Caki2 (cell line): ENCODE data around the gene TIMD4. TPM values are rescaled to one million over a fixed set of nuclear protein-coding genes. Genes with fewer than 3 reads are reported as not detected.
"Not testable (repeated sequence)": the region's sequence is repeated elsewhere in the genome, so short reads cannot be mapped to it uniquely, and the experiment has no call there.

Source experiments
- DNase-seq: peaks from one replicate; pipeline ENCODE4 v3.0.0-alpha.2; 2015; ENCODE audit warnings: low read depth
- in situ Hi-C: cut with HindIII; loops from 2 replicates; pipeline ENCODE4 v1.10.0; 2016; ENCODE audit warnings: low sequenced_read_pairs, low pct_unique_long_range_greater_than_20kb, mixed read lengths
- total RNA-seq: library from RNA; depleted of rRNA; stranded (reverse); fragments of >200 nt; shearing (Covaris generic); gene quantifications from 2 replicates; pipeline ENCODE4 v1.2.3, GENCODE V29; 2014; ENCODE audit warnings: low replicate concordance

TIMD4 gene
- total RNA-seq, 1 experiment from 2014 or later, result 3.5 TPM

GRCh38 chr5:156929366-156929948 lies 33.6 kb downstream of the TIMD4 start:
- DNase-seq, result no peak
- in situ Hi-C loops, result no loop called here

DNA sequence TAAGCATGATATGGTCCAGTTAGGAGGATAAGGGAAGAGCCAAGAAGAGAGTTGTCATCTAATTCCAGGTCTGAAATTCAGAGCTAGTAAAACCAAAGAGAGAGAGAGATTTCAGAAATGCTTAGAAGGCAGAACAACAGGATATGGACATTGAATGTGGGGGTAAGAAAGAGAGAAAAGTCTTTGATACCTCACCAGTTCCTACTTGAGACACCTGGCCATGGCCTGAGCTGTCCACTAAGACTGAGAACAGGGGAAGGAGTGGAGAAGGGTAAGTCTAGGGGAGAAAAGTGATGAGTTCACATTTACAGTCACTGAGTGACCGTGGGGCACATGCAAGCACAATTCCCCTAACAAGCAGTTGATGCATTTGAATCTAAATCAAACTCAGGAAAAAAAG lies 35.5 kb downstream of the TIMD4 start:
- in situ Hi-C loops, result no loop called here
- DNase-seq, result no peak

GRCh38 chr5:156925767-156926166 lies 37.3 kb downstream of the TIMD4 start:
- in situ Hi-C loops, DNase-seq: not testable (repeated sequence)

- in situ Hi-C loops, result no loop called here
- no peak for DNase-seq
These were observed 40.7 kb downstream of the TIMD4 start for GRCh38 chr5:156922207-156922792.

DNA sequence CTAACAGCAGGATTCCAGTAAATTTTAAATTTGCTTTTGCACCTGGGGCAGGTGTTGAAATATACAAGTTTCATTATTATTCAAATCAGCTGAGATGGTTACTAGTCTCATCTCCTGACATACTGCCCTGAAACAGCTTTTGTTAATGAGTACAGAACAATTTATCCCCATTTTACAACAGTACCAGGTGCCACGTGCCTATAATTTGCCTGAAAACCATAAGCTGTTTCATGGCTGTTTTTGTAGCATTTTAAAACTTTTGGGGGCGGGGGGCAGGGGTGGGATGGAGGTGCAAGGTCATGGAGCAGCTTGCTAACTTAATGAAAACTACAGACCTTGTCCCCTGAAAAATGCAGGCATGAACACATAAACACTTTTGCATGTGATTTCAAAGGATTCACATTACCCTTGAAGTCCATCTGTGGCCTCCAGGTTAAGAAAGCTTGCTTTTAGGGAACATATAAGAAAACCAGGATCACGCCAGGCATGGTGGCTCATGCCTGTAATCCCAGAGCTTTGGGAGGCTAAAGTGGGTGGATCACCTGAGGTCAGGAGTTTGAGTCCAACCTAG lies 42.1 kb downstream of the TIMD4 start:
- no peak for DNase-seq
- in situ Hi-C loops, result no loop called here

- in situ Hi-C loops, result no loop called here
- peak; percentile 96 for DNase-seq
These were observed 42.8 kb downstream of the TIMD4 start for GRCh38 chr5:156920042-156920860.

DNA sequence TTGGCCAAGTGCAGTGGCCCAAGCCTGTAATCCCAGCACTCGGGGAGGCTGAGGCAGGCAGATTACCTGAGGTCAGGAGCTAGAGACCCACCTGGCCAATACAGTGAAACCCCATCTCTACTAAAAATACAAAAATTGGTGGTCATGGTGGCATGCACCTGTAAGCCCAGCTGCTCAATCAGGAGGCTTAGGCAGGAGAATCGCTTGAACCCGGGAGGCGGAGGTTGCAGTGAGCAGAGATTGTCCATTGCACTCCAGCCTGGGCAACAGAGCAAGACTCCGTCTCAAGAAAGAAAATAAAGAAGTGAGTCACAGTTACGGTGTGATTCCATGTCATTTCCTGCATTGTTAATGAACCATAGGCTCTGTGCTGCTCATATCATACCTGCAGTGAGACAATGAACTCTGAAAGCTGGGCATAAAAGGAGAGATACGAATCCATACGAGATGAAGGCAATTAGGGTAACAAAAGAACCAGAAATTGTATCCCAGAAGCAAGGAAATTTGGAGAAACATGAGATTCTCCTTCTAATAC lies 44.6 kb downstream of the TIMD4 start:
- in situ Hi-C loops, result no loop called here
- DNase-seq, result peak; percentile 52

DNA sequence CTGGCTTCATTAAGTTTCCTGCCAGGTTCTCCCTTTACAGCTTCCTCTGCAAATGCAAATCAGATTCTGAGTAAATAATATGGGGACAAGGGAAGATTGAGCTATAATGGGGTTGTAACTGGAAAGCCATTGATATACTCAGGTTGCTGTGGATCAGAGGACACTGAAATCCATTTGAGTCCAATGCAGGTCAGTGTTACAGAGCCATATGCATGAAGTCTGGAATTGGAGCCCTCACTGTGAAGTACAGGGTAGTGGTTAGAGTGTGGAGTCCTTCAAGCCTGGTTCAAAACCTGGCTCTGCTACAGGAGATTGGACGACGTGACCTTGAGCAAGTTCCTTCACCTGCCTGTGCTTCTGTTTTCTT lies 48.7 kb downstream of the TIMD4 start:
- in situ Hi-C loops, result no loop called here

GRCh38 chr5:156913719-156914370 lies 49.2 kb downstream of the TIMD4 start:
- no peak for DNase-seq
- in situ Hi-C loops, result no loop called here

More for the DNA sequence above, 48.7 kb downstream of the TIMD4 start:
- no peak for DNase-seq

DNA sequence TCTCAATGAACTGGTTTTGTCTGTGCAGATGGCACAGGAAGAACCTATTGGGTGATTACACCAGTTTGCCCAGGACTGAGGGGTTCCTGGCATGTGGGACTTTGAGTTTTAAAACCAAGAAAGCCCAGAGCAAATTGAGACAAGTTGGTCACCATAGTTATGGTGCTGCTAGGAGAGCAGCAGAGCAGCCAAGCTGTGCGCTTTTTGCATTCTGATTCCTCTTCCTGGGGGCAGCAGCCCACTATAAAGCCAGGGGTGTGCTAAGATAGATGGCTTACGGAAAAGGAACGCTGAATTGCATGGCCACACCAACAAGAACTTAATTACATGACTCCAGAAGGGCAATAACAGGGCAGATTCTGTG lies 49.7 kb downstream of the TIMD4 start:
- no peak for DNase-seq

DNA sequence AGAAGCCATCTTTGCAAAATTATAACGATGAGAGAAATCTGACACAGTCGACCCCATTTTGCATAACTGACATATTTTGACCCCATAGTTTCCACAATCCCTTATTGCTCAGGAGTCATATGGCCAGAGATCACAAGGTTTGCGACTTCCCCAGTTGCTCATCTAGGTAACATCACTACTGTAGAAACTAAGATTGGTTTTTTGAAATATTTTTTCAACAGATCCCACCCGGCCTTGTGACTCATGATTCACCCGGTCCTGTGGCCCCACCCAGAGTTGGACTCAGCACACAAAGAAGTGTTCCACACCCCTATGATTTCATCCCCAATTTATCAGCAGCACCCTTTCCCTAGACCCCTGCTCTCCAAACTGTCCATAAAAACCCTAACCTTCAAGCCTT lies 50.2 kb downstream of the TIMD4 start:
- DNase-seq, result no peak
- in situ Hi-C loops, result no loop called here

More for the DNA sequence above, 49.7 kb downstream of the TIMD4 start:
- in situ Hi-C loops, result no loop called here

DNA sequence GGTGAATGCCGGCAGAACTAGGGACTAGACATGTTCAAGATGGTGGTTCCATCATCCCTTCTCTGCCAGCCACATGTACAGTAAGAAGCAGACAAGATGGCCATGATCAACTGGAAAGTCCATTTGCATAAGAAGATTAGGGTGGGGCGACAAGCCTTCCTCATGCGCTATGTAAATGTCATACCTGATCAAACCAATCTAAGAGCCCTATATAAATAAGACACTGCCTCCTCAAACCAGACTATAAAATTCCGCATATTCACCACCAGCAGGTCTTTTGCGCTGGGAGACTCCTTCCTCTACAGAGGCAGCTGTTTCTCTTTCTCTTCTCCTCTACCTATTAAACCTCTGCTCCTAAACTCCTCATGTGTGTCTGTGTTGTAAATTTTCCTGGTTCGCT lies 53.8 kb downstream of the TIMD4 start:
- in situ Hi-C loops, result no loop called here

GRCh38 chr5:156907667-156908066 lies 55.4 kb downstream of the TIMD4 start:
- DNase-seq, result no peak
- in situ Hi-C loops, result no loop called here

More for the DNA sequence above, 53.8 kb downstream of the TIMD4 start:
- DNase-seq, result no peak

DNA sequence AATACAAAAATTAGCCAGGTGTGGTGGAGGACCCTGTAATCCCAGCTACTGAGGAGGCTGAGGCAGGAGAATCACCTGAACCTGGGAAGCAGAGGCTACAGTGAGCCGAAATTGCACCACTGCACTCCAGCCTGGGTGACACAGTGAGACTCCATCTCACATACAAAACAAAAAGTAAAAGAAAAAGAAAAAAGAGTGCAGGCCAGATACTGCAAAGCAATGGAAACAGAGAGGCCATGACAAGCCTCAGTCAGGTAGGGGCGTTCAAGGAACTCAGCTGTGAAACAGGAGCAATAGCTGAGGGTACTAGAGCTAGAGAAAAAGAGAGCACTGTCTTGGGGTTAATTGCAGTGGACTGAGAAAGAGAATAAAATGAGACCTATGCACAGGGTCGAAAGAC lies 56.2 kb downstream of the TIMD4 start:
- in situ Hi-C loops, result no loop called here

DNA sequence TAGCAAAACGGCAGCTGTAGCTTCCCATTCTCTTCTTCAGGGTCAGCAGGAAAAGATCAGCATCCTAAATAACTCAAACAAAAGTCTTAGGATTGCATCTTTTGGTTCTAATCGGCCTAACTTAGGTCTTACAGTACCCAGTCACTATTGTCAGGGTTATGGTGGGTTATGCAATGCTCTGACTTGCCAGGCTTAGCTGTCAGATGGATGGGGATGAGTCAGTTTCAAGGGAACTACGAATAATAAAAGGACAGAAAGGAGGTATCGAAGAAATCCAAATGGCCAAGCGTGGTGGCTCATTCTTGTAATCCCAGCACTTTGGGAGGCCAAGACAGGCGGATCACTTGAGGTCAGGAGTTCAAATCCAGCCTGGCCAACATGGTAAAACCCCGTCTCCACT lies 66.5 kb downstream of the TIMD4 start:
- in situ Hi-C loops, result no loop called here
- DNase-seq, result no peak

More for the DNA sequence above, 56.2 kb downstream of the TIMD4 start:
- no peak for DNase-seq

- DNase-seq, result no peak
- in situ Hi-C loops, result no loop called here
These were observed 69.5 kb downstream of the TIMD4 start for GRCh38 chr5:156893517-156893916.

- DNase-seq, result no peak
- in situ Hi-C loops, result no loop called here
These were observed 70.2 kb downstream of the TIMD4 start for GRCh38 chr5:156892864-156893263.

DNA sequence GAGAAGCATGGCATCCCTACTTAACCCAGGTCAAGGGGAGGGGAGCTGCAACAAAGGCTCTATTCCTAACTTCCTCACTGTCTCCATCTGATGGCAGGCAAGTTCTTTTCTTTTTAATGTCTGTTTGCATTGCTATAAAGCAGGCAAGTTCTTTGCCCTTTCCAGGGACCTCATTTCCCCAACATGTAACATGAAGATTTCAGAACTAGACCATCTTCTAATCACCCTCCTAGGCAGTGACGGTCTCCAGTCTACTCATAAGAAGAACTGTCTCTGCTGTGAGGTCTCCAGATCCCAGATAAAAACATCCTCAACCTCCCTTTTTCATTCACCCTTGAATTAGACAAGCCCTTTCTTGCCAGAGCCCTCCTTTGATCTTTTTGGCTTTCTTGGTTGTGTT lies 70.8 kb downstream of the TIMD4 start:
- no peak for DNase-seq
- in situ Hi-C loops, result no loop called here

DNA sequence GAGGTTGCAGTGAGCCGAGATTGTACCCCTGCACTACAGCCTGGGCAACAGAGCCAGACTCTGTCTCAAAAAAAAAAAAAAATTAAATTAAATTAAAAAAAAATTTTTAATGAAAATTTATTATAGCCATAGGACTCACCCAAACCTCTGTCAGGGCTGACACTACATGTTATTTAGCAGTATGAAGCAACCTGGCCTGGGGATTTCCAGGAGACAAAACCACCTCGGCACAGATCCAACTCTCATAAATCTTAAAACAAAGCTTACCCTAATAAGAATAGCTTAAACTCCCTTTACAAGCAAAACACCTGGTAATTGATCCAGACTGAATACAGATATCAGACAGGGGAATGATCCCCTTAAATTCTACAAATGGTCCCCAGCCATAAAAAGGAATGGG lies 74.5 kb downstream of the TIMD4 start:
- DNase-seq, result no peak
- in situ Hi-C loops, result no loop called here
